G401.6 (cell line): ENCODE data around the gene ELAVL4.
"Not testable (repeated sequence)": the region's sequence is repeated elsewhere in the genome, so short reads cannot be mapped to it uniquely, and the experiment has no call there.

Experiments
- FAIRE-seq: peaks from 2 replicates; lab custom pipeline; 2012; peaks lifted over from hg19 to GRCh38; lab: Jason Lieb, UNC

Gene ELAVL4

DNA sequence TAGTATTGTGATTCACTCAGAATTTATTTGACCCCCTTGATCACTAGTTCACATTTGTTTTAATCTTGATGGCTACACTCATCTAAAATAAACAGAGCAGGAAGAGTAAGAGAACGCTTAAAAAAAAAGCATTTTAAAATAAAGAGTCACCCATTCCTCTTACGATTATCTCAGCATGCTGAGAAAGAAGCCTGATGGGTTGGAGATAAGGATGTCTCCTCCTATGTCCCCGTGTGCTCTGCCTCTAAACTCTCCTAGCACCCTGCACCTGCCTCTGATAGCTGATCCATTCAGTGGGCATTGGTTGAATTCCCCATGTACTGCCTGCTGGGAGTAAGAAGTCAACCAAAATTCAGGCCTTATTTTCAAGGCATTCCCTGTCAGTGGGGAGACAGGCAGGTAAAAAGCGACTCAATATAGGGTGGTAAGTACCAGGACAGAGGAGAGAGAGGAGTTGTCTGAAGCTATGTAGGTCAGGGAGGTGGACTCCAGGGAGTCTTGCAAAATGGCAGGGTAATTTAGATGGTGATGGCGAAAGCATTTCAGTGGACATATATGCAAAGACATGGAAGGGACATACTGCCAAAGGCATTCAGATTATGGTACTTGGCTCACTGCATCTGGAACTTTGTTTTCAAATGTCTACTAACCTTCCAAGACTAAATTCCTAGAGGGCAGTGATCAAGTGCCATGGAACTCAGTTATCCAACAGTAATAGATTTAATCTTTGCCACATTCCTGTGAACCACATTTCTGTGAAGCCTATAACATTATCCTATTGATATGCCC, 18.4 kb downstream of the ELAVL4 start:
- FAIRE-seq, result no peak

DNA sequence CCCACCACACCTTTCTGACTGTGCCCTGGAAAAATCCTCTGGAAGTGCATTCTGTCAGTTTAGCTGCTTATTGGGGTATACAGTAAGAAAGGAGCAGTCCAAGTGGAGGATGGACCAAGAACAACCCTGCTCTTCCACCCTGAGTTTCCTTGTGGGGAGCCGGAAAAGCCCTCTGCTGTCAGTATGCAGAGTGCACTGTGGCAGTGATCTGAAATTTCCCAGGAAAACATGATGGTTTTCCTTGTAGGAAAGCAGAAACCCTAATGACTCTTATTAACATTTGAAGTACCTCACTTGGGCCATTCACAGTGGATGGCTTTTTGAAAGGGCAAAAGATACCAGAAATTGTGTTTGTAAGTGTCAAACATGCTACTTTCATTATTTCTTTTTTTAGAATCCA, 20.5 kb downstream of the ELAVL4 start:
- FAIRE-seq, result no peak

DNA sequence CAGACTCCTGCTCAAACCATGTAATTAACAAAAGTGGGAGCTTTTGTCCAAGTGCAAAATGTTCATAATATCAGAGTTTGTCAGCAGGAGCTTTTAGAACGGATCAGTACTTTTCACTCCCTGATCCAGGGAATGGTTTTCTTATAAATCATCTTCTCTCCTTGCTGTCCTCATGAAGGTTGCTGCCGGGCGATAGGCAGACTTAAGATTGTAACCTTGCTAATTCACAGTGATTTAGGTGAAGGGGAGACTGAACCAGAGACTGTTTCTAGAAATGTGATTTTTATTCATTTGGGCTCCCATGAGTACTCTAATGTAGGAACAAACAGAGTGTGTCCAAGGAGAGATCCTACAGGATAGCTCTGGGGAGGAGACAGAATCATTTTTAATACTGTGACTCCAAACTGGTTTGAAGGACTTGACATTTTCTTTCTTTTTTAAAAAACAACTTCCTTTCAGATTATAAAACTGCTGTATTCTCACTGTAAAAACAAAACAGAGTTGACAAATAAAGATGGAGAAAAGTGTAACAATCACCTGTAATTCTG, 23.7 kb downstream of the ELAVL4 start:
- FAIRE-seq, result no peak

DNA sequence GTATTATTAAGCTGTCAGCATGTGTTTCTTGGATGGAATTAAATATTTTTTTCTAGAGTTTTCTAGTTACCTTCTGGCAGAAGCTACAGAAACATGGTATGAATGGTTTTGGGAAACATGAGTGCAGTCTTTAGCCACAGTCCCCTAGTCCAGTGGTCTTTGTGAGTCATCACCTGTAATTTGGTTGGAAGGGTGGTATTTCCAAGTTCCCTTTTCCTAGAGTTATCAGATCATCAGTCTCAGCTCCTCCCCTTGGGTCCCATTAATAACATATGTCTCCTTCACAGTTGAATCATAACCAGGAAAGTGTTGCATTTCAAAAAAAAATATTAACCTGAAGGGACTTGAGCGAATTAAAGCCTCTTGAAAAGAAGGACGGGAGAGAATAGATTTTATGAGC, 27.0 kb downstream of the ELAVL4 start:
- no peak for FAIRE-seq

DNA sequence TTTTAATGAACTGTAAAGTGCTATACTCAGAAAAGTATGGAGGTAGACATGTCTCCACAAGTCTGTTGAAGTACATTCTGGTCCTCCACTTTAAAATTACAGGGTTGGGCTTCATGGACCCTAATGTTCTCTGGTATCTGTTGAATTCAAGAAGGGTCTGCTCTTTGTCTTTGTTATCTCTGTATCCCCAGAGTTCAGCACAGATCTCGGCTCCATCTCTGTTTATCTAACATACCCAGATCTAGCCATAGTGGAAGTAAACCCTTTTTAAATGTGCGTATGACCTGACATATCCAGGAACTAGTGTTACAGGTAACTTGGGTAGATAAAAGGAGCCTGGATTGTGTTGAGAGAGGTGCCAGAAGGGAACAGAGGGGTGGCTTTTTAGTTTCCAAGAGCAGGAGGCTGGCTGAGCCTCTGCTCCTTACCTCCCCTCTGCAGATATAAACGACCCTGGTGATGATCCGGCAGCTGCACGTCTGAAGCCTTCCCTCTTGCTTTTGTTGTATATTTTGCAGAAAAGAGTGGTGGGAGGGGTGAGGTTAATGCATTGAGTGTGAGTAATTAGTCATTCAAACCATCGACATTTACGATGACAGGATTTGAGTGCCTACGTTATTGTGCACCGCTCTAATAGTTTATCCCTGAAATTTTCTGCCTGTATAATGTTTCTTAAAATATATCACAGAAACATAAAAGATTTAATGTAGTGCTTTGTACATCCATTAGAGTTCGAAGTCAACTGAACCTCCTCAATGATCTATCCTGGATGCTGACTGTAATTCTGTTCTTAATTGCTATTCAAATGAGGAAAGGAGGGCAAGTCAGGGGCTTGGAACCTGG, 30.8 kb downstream of the ELAVL4 start:
- FAIRE-seq, result no peak

DNA sequence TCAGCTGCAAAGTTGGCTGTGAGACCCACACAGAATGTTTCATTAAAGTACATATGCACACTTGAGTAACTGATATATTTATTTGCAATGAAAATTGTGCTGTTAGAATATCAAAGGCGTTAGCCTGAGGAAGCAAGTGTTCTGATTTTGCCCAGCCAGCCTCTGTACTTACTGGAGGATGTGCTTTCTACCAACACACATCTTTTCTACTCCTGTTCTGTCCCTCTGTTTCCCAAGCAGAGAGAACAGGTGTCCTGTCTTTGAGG, 31.4 kb downstream of the ELAVL4 start:
- FAIRE-seq, result no peak

DNA sequence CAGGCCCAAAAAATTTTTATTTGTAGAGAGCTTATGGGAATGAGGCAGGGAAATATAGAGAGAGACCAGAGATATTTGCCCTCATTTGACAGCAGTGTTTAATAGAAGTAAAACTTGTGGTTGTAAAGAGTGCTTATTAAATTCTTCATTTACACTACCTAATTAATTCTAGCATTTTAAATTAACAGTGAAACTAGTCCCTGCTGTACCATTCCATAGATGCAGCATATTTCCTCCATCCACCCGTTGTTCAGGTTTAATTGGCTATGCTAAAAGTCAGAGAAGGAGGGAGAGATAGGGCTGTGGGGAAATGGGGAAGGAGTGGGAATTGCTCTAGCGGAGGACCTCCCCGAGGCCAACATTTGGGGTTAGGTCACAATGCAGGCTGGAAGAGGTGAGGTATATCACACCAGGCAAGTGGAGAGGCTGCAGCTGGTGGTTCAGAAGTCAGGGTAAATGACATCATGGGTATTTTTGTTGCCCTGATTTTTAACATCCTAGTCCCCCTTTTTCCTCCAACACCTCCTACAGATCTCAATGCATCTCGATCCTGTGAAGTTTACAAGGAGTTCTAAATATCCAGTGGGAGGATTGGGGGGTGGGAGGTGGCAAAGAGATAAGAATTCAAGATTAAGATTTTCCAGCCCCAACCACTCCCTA, 38.6 kb downstream of the ELAVL4 start:
- no peak for FAIRE-seq

DNA sequence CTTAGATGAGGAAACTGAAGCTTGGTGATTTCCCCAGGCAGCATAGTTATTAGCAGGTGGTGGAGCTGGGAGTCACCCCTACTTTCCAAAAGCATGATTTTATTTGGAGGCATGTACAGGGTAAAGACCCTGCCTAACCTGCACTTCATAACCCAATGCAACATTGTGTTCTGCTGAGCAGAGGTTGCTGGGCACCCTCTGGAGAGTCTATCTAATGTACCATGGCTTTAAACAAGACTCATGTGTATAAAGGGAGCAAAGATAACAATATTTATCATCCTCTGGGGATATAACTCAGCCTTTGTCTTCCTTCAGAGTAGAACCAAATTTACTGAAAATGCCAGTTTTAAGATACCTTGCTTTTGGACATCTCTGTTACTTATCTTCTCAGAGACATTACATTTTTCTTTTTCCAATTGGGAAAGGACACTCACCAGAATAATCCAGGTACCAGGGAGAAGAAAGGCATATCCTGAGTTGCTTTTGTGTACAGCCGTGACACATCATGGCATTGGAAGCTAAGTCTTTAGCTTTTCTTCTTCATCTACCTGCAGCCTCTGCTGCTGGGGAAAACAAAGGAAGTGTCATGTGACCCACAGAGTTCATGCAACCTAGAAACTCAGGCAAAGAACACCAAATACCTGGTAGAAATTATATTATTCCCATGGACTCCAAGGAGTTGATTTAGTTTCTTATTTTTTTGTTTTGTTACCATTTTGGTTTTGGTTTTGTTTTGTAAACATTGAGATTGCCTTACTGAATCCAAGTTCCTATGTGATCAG, 39.6 kb downstream of the ELAVL4 start:
- FAIRE-seq, result no peak

DNA sequence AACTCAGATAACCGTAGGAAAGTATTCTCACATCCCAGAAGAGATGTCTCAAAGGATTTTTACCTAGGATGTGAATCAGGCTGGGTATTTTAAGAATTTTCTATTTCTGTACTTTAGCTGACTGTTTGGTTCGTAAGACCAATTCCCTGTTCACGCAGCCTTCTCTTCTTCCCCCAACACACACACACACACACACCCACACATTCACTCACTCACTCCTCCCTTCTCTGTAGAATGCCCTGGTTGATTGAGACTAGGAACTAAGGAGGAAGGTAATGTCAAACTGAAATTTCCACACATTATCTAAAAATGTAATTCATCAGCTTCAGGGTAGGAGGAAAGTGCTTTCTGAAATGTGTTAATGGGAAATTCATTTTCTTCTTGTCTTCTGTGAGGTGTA, 43.5 kb downstream of the ELAVL4 start:
- no peak for FAIRE-seq

DNA sequence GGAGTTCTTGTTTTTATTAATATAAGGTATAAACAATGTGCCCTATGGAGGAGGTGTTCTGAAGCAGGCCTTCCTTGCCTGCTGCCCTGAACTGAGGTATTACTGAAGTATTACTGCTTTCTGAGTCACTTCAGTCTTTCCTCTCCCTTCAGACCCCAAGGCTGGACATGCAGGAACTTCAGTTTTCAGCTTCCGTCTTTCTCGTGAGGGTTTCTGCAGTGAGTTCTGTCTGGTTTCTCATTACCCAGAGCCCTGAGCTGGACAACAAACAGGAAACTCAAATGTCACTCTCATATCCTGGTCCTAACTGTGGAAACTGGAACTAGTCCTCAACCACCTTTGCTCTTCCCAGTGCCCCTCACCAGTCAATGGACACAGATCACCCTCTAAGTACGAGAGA, 46.8 kb downstream of the ELAVL4 start:
- no peak for FAIRE-seq

DNA sequence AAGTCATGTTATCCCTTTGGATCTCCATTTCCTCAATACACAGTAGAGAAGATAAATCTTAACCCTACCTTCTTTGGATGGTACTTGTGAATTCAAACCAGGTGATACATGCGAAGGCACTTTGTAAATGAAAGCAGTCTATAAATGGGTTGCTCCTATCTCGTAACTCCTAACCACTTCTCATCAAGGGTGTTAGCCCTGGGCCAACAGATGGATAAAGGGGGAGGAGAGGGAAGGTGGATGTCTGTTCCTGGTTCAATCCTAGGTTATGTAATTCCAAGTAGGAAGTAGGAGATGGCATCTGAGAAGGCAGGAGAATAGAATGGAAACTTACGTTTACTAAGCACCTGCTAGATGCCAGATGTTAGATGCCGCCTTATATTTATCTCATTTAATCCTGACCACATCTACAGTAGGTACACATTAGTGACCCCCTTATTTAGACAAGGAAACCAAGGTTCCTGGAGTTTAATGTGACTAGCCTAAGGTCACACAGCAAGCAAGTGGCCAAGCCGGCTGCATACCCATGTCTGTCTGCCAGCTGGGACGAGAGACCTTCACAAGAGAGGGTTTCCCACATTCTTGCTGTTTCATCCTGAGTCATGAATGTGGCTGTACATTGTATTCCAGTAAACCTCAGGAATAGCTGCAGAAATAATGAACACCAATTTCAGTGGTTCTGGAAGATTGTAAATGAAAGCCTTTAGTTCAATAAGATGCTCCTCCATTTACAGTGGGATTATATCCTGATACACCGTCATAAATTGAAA, 47.7 kb downstream of the ELAVL4 start:
- FAIRE-seq, result no peak

DNA sequence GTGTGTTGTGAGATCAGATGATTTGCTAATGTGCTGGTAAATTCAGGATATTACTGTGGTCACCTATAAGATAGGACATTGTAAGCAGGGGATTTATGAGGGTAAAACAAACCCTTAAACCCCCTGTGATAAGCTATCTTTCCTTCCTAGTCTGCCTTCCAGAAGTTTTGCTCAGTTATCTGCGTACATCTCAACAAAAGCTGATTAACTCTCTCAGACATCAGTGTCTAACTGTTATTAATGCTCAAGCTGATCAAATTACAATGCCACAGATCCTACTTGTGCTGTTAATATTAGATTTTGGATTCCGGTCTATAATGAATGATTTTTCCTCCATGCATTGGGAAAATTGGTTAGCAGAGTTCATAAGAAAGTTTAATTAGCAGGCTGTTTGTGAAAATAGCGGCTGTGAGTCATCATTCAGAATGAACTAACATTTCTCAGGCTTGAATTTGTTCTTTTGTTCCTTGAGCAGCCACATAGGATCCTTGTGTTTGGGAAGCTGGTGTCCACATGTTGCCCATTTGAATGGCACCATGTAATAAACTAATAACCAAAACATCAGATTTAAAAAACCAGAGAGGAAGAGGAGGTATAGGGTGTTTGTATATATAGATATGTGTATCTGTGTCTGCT, 48.7 kb downstream of the ELAVL4 start:
- FAIRE-seq, result no peak

DNA sequence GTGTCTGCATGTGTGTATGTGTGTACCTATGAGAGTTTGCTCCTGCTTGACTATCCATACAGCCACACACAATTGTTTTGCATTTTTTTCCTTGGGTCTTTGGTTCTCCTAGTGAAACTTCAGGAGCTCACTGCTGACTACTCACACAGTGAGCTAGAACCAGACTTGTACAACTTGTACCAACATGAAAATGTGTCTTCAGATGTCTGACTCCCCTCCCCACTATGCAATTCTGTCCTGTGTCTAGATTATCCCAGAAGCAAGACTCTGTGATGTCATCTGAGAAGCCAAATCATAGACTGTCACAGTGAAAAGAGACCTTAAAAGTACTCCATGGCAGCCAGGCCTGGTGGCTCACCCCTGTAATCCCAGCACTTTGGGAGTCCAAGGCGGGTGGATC, 49.7 kb downstream of the ELAVL4 start:
- FAIRE-seq, result no peak

DNA sequence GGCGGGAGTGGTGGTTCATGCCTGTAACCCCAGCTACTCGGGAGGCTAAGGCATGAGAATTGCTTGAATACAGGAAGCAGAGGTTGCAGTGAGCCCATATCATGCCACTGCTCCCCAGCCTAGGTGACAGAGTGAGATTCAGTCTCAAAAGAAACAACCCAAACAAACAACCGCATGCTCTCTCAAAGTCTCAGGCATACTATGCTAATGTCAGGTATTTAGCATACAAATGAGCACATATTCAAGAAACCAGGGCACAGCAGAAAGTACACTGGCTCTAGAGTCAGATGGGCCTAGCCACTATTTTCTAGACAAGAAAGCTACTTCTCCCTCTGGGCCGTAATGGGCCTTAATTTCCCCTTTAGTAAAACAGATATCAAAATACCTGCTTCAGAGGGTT, 55.0 kb downstream of the ELAVL4 start:
- FAIRE-seq, result no peak

DNA sequence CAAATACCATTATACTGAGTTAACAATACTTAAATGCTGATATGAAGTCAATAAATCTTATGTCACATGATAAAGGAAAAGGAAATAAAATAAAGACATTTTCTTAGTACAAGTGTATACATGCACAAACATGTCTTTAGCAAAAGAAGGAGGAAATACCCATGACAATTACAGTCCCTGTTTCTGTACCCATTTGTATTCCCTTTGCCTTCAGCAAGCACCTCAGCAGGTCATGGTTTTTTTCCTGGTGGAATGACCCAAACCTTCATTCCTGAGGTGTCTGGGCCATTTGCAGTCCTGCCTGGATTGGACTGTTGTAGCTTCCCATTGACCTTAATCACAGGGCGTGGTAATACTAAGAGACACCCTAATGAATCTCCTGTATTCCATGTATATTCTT, 57.6 kb downstream of the ELAVL4 start:
- FAIRE-seq, result not testable (repeated sequence)

DNA sequence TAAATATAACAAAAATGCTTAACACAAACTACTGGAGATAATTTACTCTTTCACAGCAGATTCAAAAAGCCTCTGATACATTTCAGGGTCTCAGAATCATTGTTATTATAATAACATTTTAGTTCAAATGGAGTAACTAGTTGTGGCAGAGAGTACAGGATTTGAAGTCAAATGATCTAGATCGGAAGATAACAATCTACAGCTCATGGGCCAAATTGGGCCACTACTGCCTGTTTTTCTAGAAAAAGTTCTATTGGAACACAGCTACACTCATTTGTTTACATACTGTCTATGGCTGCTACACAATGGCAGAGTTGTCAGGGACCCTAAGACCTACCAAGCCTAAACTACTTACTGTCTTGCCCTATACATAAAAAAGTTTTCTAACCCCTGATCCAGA, 63.6 kb downstream of the ELAVL4 start:
- no peak for FAIRE-seq

DNA sequence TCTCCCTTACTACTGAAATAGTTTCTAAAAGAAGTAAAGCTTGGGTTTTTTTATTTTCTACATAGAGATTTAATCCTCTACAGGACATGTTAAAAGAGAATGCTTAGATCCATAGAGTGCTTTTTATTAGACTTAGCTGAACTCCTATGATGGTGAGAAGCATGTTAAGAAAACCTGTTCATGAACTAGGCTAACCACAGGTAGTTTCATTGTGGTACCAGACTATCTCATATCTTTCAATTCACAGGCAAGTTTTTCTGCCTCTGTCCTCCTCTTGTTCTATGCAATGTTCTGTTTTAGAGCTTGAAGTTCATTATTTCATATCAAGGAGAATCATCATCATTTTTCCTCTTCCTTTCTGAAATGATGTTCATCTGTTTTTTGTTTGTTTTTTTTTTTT, 65.4 kb downstream of the ELAVL4 start:
- FAIRE-seq, result no peak

DNA sequence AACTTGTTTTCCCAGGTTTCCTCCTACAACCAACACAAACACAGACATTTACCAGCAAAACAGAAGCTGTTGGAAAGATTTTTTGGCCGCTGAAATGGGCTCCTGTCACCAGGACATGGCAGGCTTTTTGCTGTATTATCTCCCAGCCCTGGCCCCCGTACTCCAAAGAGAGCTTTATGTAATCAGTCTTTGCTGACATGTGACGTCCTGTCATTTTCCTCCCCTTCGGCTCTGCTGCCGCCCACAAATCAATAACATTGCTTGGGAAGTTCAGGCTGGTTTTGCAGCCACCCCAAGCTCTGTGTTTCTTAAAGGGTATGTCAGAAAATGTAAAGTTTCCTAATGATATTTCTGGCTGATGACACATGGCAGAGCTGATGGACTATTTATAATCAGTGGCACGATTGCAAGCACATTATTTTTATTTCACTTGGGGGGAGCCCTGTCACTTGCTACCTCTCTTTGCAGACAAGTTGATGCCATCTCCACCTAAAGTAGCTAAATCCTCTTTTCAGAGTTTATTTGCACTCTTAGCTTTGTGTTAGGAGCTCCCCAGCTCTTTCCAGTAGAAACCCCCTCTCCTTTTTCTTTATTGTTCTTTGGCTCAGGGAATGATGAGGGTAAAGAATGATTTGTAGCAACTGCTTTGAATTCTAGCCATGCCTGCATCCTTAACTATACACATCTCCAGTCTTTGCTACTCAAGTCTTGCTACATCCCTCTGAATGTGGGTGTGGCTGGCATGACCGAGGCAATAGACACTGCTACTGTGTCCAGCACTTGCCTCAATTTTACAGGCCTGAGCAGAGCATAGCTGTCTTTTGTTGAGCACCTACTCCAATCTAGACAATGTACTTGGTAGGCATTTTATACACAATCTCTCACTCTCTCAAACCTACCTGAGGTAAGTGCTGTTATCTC, 67.3 kb downstream of the ELAVL4 start:
- no peak for FAIRE-seq

DNA sequence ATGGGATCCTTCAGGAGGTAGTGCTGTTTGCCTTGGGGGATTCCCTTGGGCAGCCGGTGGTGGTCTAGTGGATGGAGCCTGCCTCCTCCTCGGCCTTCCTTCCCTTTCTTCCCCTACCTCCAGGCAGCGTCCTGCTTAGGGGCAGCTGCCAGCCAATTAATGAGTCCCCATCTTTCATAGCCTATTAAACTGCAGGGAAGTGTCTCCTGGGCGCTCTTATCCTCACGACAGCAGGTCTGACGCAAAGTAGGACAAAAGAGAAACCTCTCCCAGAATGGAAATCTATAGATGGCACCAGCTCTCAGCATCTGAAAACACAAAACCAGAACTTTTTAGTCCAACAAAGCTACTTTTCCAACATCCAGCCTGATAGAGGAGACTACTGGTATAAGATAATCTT, 69.3 kb downstream of the ELAVL4 start:
- no peak for FAIRE-seq

DNA sequence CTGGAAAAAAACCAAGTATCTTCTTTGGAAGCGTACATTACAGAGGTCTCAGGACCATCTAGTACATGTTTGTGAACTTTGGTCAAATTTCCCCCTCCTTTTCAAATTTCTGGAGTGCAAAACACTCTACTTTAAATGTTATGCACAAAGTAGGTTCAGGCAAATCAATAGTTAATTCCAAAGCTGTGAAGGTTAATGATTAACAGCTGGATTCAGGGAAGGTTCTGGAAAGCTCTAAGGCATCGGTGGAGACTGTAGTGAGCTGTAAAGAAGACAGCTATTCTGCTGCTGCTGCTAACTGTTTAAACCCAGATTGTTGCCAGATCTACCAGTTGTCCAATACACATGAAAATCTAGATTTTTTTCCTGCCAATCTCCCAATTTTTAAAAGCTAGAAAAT, 70.9 kb downstream of the ELAVL4 start:
- no peak for FAIRE-seq
